RPMI7951 (cell line): ENCODE results near the gene DNAH10. TPM values are rescaled to one million over a fixed set of nuclear protein-coding genes. Genes with fewer than 3 reads are reported as not detected.
"Not testable (repeated sequence)": the region's sequence is repeated elsewhere in the genome, so short reads cannot be mapped to it uniquely, and the experiment has no call there.

Experiments
- DNase-seq: peaks from one replicate; pipeline ENCODE4 v3.0.0-alpha.2; 2012; ENCODE audit warnings: low read depth
- total RNA-seq: library from RNA; depleted of rRNA; stranded (reverse); fragments of >200 nt; shearing (Covaris generic); gene quantifications from 2 replicates; pipeline ENCODE4 v1.2.3, GENCODE V29; 2014

Gene DNAH10
- total RNA-seq, 1 experiment from 2014 or later, result under 0.01 TPM

DNA sequence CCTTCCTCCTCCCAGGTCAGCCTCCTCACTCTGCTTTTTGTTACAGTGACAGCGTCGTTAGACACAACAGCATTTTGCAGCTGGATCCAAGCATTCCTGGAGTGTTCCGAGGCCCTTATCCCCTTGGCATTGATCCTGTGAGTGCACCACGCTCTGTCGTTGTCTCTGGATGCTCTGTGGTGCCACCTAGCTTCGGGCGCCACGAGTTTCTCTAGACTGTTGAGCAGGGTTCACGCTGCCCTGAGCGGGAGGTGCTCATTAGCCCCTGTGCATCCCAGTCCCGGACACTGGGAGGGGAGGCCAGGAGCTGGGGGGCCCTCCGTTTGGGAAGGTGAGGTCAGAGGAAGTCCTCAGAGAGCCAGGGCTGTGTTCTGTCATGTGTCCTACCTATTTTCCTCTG lies 17.3 kb upstream of the DNAH10 start:
- no peak for DNase-seq

DNA sequence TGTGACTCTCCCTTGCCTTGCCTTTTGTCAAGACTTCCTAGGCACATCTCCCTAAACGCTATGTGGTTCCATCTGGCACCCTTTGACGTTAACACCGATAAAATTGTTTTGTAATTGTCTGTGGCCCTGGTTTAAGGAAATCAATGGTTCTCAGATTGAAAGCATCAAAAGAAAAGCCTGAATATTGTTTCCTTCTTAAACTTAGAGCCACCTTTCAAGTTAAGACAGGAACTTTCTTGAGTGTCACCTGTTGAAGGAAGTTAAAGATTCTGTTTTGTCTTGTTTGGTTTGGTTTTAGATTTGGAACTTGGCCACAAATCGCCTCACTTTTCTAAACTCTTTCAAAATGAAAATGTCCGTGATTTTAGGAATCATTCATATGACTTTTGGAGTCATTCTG lies 14.8 kb upstream of the DNAH10 start:
- DNase-seq, result no peak

DNA sequence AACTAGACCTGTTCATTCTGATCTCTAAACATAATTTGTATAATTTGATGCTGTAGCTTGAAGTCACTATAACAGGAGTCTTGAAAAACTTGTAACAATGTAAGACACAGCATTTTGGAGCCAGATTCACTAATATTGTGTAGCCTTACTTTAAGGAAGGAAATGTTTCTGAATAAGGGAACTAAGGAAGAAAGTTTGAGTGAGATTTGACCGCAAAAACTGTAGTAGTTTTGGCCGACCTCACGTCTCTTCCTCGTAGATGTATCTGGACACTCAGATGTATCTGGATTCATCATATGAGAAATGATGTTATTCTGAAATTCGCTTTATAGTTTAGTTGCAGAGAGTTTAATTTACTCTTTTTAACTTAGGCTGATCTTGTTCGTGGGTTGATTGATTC lies 13.9 kb upstream of the DNAH10 start:
- DNase-seq, result no peak

DNA sequence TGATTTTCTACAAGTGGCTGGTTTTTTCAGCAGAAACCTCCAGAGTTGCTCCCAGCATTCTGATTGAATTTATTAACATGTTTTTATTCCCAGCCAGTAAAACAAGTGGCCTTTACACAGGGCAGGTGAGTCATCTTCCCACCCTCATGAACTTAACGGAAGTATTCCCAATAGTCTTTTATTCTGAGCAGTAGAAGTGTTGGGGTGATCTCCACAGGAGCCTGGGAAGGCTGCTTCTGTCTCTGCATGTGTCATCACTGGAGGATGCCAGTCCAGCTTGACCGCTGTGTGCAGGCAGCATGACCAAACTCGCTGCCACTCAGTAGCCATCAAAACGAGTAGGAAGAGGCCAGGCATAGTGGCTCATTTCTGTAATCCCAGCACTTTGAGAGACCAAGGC lies 13.4 kb upstream of the DNAH10 start:
- DNase-seq, result peak; percentile 28

DNA sequence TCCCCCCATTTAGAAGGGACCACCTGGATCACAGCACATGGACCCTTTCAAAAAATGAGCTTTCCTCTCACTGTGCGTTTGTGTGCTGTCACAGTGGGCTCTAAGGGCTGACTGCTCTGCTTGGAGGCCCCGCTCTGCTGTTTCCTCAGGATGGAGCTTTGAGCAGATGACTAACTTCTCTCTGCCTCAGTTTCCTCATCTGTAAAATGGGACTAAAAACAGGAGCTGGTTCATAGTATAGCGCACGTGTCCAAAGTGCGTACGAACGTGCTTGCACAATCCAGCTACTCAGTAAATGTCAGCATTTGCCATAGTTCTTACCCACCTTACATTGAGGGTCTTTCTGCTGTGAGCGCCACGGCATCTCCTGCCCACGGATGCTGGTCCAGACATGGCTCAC lies 12.7 kb upstream of the DNAH10 start:
- no peak for DNase-seq

DNA sequence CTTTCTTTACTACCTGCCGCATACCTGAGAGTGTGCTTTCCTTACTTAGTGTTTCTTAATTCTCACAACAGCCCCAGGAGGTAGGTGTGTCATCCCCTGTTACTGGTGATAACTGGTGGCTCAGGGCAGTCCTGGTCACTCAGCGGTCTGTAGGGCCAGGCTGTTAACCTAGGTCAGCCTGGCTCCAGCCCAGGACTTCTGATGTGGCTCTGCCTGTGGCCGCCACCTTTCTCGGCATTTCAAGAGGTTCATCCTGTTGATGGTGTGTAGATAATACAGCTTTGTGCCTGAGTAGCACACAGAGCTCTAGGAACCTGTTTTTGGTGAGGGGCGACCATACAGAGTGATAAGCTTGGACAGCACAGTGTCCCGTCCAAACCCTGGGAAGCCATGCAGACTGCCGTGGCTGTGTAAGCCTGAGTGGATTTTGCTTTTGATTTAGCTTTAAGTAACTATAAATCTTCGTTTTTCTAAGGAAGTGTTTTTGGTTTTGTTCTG lies 11.9 kb upstream of the DNAH10 start:
- DNase-seq, result no peak

DNA sequence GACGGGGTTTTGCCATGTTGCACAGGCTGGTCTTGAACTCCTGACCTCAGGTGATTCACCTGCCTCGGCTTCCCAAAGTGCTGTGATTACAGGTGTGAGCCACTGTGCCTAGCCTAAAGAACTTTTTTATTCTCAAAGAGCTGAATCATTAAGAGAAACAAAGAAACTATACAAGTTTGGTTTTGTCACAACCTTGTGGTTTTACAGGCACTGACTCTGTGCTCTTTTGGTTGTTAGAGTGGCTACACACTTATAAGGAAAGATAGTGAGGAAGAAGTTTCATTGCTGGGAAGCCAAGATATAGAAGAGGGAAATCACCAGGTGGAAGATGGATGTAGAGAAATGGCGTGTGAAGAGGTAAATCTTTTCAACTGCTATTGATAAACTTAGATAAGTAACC lies 10.1 kb upstream of the DNAH10 start:
- DNase-seq, result no peak

DNA sequence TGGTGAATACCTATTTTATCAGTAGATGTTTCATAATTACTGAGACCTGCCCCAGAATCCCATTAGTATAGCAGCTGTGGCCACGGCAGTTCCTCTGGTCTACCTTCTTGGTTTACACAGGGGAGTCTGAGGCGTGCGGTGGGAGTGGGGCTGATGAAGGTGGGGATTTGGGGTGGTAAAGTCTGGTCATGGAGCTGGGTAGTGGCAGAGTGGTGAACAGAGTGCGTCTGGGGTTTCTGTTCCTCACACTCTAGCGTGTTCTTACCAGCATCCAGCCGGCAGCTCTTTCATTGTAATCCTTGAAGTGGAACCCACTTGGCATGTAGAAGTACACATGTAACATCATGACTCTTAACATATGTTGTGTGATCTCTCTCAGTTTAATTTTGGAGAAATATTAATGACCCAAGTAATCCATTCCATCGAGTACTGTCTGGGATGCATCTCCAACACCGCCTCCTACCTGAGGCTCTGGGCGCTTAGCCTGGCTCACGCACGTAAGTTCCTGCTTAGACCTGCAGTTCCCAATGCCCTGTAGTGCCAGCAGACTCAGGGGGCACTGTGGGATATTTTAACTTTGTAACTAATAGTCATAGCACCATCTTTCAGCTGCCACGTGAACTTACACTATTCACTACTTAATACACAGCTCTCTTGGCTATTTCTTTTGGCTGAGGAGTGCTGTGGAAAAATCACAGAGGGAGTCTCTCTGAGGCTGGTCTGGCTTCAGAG lies 7.9 kb upstream of the DNAH10 start:
- DNase-seq, result no peak

DNA sequence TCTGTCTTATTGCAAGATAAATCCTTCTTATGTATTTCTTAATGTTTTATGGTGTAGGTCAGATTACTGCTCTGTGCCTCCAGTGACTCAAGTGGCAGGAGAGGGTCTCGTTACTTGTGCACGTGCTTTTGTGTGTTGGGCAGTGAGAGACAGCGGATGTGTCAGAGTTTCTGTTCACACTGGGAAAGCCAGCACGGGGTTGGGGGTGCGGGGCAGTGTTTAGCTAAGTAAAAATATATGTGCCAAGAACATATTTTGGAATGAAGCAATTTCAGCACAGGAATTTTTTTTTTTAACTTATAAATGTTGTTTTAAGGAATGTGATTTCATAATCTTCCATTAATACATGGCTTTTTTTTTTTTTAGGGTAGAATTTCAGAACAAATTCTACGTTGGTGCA lies 4.5 kb upstream of the DNAH10 start:
- DNase-seq, result no peak

DNA sequence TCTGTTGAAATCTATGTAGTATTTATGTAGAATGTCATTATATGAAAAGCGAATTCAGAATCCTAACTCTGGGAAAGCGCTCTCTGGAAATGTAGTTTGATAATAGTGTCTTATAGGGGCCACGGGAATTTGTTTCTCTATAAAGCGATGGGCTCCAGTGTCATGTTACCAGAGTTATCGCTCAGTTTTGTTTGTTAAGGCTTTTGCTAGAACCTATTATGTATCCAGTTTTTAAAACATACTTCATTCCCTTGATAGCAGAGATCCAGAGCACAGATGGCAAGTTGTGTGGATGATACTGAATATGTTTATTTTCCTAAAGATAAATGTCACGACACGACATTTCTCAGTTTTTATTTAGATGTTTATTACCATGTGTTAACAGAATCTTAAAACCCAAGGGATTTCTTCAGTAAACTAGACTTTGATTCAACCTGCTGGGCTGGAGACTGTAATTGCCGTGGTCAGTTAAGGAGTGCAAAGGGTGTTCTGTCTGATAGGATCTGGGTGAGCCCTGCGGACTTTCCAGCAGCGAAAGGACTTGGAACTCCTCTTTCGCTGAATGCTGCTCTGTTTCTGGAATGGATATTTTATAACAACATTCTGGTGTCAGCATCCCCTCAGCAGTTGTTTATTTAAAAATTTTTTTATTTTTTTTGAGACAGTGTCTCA lies 1.7 kb upstream of the DNAH10 start:
- no peak for DNase-seq

DNA sequence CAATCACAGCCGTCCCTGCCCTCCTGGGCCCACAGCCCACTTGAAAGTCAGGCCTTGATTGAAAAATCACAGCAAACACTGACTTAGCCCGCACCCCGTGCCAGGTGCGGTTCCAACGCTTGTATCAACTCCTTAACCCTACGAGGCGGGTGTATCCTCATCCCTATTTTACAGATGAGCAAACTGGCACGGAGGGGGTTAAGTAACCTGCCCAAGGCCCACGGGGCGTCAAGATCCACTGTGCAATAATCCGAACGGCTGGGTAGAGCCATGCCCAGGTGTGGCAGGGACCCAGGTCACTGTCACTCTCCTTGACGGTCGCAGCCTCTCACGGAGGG lies 583 bp downstream of the DNAH10 start:
- no peak for DNase-seq

DNA sequence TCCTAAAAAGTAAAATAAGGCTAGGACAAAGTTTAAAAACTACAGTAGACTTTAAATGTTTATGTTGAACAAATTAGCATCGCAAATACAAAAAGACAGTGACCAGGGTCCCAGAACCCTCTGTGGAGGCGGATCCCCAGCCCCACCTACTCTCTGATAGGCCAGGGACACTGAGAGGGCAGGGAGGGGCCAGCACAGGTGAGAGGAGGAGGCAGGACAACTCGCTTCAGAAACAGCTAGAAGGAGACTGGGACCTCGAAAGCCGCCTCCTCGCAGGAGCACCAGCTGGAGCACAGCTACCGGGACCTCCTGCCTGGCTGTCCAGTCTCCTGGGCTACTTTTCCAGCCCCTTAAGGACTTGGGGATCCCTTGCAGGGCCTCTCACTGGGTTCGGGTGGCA lies 992 bp downstream of the DNAH10 start:
- DNase-seq, result no peak

DNA sequence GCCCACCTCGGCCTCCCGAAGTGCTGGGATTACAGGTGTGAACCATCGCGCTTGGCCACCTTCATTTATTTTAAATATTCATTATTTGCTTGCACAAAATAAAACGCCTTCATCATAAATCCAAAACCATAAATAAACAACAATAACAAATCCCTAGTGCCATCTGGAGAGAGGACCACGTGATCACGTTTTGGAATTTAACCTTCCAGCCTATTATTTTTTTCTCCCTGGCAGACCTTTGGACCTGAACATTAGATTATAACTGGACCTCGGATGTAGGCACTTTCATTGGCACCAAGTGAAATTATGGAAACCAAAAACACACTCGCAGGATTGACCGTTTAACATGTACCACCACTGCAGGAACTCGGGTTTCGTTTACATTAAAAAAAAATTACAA lies 2.0 kb downstream of the DNAH10 start:
- DNase-seq, result no peak

DNA sequence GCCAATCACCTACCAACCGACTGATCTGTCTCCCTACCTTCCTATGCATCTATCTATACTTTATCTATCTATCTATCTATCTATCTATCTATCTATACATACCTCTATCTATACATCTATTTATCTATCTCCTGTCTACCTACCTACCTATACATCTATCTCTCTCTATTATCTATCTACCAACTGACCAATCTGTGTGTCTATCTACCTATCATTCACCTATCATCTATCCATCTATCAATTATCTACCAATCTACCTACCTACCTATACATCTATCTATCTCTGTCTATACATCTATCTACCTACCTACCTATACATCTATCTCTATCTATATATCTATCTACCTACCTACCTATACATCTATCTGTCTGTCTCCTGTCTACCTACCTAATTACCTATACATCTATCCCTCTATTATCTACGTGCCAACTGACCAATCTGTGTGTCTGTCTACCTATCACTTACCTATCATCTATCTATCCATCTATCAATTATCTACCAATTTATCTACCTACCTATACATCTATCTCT lies 3.5 kb downstream of the DNAH10 start:
- DNase-seq, result no peak

DNA sequence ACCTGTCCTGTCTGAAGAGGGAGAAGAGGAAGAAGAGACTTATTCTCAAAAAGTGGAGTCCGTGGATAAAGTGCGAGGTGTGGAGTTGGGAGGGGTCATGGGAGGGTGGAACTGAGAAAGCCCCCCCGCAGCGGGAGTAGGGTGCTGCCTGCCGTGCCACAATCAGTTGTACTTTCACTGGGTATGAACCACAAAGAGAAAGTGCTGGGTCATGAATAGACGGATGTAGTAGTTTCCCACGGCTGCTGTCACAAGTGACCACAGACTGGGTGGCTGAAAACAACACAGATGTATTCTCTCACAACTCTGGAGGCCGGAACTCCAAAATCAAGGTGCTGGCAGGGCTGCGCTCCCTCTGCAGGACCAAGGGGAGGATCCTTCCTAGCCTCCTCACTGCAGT lies 5.5 kb downstream of the DNAH10 start:
- DNase-seq, result peak; percentile 9

DNA sequence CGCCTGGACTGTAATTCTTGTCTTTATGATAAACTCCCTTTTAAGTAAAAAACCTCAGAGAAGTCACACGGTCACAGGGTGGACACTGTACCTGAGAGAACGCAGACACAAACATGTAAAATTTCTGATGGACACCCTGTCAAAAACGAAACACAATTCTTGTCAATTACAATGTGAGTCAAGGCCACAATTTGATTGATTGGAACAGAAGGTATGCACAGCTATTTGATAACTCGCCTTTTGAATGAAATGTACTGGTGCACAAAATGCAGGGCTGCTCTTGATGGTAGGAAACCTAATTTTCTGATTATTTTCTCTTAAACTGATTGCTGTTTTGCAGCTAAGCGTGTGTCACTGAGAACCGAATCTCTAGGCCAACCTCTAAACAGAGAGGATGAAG lies 9.2 kb downstream of the DNAH10 start:
- no peak for DNase-seq

DNA sequence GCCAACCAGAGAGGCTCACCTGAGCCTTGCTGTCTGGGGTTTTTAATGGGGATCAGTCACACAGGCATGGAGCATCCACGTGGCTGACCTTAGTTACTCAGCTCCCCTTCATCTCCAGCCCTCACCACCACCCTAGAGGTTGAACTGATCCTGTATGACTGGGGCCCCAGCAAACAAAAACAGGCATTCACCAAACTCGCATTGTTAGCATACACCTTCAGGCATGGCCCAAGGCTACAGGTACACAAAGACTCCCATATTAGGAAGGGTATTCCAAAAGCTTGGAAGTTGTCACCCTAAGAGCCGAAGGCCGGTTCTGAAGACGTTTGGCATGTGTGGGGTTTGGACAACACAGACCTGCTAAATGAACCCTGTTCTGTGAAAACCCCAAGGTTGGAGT lies 10.0 kb downstream of the DNAH10 start:
- DNase-seq, result no peak

DNA sequence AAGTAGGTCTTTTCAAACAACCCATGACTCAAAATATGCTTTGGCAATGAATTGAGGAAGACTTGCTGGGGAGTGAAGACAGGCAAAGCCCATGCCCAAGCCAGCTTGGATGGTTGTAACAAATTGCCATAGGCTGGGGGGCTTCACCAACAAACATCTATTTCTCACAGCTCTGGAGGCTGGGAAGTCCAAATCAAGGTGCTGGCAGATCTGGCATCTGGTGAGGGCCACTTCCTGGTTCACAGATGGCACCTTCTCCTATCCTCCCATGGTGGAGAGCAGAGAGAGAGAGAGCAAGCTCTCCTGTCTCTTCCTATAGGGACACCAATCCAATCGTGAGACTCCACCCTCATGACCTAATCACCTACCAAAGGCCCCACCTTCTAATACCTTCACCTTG lies 11.3 kb downstream of the DNAH10 start:
- DNase-seq, result no peak

DNA sequence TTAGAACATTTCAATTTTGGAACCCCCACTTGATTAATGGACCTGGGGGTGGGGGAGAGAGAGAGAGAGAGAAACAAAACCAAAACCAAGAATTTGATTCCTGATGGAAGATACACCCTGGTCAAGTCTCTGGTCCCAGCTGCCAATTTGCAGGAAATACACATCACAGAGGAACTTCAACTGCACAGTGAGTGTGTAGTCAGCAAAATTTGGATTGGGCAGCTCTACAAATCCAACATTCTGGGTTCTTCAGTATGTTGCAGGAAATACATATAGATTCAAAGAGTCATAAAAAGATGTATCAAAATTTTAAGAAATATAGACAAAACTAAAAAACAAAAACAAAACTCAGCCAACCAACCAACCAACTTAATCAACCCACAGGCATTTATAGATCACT lies 17.4 kb downstream of the DNAH10 start:
- DNase-seq, result no peak

DNA sequence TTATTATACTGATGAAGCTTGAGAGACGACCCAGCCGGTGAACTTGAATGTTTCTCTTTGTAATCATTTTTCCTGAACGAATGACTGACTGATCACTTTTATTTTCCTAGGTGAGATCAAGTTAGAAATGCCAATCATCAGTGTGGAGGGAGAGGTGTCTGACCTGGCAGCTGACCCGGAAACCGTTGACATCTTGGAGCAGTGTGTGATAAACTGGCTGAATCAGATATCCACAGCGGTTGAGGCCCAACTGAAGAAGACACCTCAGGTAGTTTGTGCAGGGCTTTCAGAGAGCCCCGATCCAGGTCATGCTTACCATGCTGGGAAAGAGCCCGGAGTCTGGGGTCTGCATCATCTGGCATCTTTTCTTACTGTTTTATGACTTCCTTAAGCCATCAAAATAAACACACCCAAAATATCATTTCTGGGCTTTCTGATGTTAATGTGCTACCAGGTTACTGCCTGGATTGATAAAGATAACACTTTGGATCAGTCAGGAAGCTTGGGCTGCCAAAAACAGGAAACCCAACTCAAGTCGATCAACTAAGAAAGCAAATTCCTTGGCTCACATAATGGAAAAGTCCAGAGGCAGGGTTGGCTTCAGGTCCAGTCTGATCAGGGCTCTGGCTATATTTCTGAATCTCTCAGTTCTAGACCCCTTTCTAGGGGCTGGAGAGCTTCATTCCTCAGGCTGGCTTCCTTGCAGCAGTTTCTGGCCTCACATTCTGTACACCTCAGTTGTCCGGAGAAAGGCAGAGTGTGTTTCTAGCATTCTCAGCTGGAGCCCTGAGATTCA lies 21.1 kb downstream of the DNAH10 start:
- no peak for DNase-seq

DNA sequence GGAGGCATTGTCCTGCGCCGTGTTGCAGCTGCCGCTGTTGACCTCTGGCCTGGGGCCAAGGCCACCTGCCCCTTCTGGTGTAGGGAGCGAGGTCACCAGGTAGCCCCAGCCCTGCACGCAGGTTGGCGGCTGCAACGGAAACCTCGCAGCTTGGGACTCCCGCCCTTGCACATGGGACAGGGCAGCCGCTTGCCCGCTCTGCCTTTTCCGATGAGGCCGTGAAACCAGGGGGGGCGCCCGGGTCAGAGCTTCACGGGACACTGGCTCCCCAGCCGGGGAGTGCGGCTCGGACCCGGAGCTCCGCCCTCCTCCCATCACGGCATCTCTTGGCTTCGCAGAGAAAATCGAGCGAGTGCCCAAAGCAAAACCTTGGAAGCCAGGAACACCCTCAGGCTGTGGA lies 25.4 kb downstream of the DNAH10 start:
- DNase-seq, result no peak

DNA sequence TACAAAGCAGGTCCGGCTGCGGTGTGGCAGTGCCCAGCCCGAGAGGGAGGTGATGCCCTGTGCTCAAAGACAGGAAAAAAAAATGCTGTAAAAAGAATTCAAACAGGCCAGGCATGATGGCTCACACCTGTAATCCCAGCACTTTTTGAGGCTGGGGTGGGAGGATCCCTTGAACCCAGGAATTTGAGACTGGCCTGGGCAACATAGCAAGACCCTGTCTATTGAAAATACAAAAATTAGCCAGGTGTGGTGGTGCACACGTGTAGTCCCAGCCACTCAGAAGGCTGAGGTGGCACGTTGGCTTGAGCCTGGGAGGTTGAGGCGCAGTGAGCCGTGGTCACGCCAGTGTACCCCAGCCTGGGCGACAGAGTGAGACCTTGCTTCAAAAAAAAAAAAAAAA lies 26.4 kb downstream of the DNAH10 start:
- no peak for DNase-seq

DNA sequence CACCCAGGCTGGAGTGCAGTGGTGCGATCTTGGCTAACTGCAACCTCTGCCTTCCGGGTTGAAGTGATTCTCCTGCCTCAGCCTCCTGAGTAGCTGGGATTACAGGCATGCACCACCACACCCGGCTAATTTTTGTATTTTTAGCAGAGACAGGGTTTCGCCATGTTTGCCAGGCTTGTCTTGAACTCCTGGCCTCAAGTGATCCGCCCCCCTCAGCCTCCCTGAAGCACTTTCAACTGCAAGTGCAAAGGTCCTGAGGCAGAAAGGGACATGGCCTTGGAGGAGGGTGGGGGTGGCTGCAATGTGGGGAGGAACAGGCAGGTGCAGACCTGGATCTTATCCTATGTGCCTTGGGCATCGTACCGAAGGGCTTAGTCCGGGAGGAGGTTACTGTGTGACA lies 27.3 kb downstream of the DNAH10 start:
- DNase-seq, result not testable (repeated sequence)
